CD4-positive, alpha-beta T cell (primary cell): ENCODE measurements around the gene SMAD3. TPM values are rescaled to one million over a fixed set of nuclear protein-coding genes. Genes with fewer than 3 reads are reported as not detected.
"Not testable (repeated sequence)": the region's sequence is repeated elsewhere in the genome, so short reads cannot be mapped to it uniquely, and the experiment has no call there.

ENCODE experiments used
- ATAC-seq: fragments of 200-7000 bp; cut with Tn5 transposase; one replicate; pipeline ENCODE4 v1.10.0; 2022; ENCODE audit warnings: mild to moderate bottlenecking; ENCODE audit not compliant: poor library complexity
- CTCF ChIA-PET: fragments of 350-600 bp; sonication (Branson Sonifier 250); formaldehyde crosslinking; loops from one replicate; lab custom pipeline; 2021; ENCODE audit warnings: antibody characterized with exemption, inconsistent platforms; lab: Charles Lee
- POLR2A ChIA-PET: fragments of 350-600 bp; sonication (Branson Sonifier 250); formaldehyde crosslinking; loops from one replicate; lab custom pipeline; 2021; ENCODE audit warnings: antibody characterized with exemption, inconsistent platforms; lab: Charles Lee
- DNase-seq, 14 experiments: peaks; one replicate each; pipeline ENCODE4 v3.0.0-alpha.2; 2013 to 2020; ENCODE audit warnings: mixed read lengths in 2 of 14
- H3K27ac ChIP-seq, 2 donors: one replicate each; pipeline versions ENCODE4 v1.5.1 to v1.7.0; 2013; ENCODE audit warnings: low read length in 2 of 2, low read depth in 1 of 2, mild to moderate bottlenecking in 1 of 2
- H3K27me3 ChIP-seq, 2 experiments: 1 replicate in 1 of 2; 2 replicates in 1 of 2; pipeline versions ENCODE4 v1.6.1 to v1.7.0; 2013; ENCODE audit warnings: low read length in 2 of 2, control low read depth in 1 of 2, mild to moderate bottlenecking in 1 of 2, moderate library complexity in 1 of 2; ENCODE audit not compliant: insufficient read depth in 2 of 2, control insufficient read depth in 1 of 2
- H3K36me3 ChIP-seq: one replicate; pipeline ENCODE4 v1.6.1; 2013; ENCODE audit warnings: low read length, control low read depth; ENCODE audit not compliant: insufficient read depth
- H3K4me1 ChIP-seq: one replicate; pipeline ENCODE4 v1.6.1; 2013; ENCODE audit warnings: low read length, control low read depth; ENCODE audit not compliant: insufficient read depth
- H3K4me3 ChIP-seq: one replicate; pipeline ENCODE4 v1.5.1; 2013; ENCODE audit warnings: mild to moderate bottlenecking, low read length, moderate library complexity
- H3K9me3 ChIP-seq, 2 experiments: 1 replicate in 1 of 2; 2 replicates in 1 of 2; pipeline versions ENCODE4 v1.6.1 to v1.7.0; 2013; ENCODE audit warnings: low read length in 2 of 2, mild to moderate bottlenecking in 2 of 2, control low read depth in 1 of 2, moderate library complexity in 1 of 2; ENCODE audit not compliant: control insufficient read depth in 1 of 2, insufficient read depth in 1 of 2
- H3K27ac Mint-ChIP-seq: one replicate; pipeline ENCODE4 v1.8.0; 2020; ENCODE audit warnings: mixed read lengths
- H3K27me3 Mint-ChIP-seq: one replicate; pipeline ENCODE4 v1.8.0; 2021; ENCODE audit warnings: mixed read lengths
- H3K36me3 Mint-ChIP-seq: one replicate; pipeline ENCODE4 v1.8.0; 2021; ENCODE audit warnings: low read depth, mixed read lengths
- H3K4me1 Mint-ChIP-seq: one replicate; pipeline ENCODE4 v1.8.0; 2021; ENCODE audit warnings: low read depth, mixed read lengths
- H3K4me3 Mint-ChIP-seq: one replicate; pipeline ENCODE4 v1.8.0; 2020; ENCODE audit warnings: mild to moderate bottlenecking, mixed read lengths
- H3K9me3 Mint-ChIP-seq: one replicate; pipeline ENCODE4 v1.8.0; 2020; ENCODE audit warnings: mixed read lengths
- intact Hi-C, 2 experiments: fragments of 100-400 bp; cut with DNase I in 1 of 2; cut with micrococcal nuclease in 1 of 2; formaldehyde crosslinking; loops; one replicate each; pipeline versions ENCODE4 v1.15.1 to v1.9.0; 2023 to 2025; cut with DNase I, micrococcal nuclease
- total RNA-seq, 174 experiments: library from RNA in 2 of 174; stranded (reverse) in 2 of 174; gene quantifications; one replicate each; pipeline ENCODE4 v1.2.3 and lab custom pipeline; 2021 to 2026
- TF ChIP-seq, protein P1 (sequence below): fragments of 200-600 bp; IDR thresholded peaks from one replicate; pipeline ENCODE4 v1.8.0; 2022; ENCODE audit warnings: antibody characterized with exemption, mild to moderate bottlenecking

The SMAD3 gene
- total RNA-seq, 2 experiments from 2014 or later: 30.0 to 31.0 TPM

DNA sequence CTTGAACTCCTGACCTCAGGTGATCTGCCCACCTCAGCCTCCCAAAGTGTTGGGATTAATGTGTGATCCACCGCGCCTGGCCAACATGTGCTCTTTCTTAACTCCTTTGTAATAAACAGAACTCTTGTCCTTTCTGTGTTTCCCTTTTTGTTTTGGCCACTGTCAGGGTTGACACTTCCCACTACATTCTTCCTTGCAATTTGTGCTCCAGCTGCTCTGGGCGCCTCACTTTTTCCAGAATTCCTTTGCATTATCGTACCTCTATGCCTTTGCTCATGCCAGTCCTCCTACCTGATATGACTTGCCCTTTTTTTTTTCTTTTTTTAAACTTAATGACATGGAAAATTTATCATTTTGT, 38.8 kb upstream of the SMAD3 start:
- H3K27me3 ChIP-seq: no peaks in the 10 kb centered on the region
- H3K9me3 Mint-ChIP-seq: no peaks in the 10 kb centered on the region
- no peaks in the 10 kb centered on the region for H3K4me1 ChIP-seq
- TF ChIP-seq, protein P1, sequence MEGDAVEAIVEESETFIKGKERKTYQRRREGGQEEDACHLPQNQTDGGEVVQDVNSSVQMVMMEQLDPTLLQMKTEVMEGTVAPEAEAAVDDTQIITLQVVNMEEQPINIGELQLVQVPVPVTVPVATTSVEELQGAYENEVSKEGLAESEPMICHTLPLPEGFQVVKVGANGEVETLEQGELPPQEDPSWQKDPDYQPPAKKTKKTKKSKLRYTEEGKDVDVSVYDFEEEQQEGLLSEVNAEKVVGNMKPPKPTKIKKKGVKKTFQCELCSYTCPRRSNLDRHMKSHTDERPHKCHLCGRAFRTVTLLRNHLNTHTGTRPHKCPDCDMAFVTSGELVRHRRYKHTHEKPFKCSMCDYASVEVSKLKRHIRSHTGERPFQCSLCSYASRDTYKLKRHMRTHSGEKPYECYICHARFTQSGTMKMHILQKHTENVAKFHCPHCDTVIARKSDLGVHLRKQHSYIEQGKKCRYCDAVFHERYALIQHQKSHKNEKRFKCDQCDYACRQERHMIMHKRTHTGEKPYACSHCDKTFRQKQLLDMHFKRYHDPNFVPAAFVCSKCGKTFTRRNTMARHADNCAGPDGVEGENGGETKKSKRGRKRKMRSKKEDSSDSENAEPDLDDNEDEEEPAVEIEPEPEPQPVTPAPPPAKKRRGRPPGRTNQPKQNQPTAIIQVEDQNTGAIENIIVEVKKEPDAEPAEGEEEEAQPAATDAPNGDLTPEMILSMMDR: no peak
- intact Hi-C loops: no loop called here
- DNase-seq (no peak), ATAC-seq (no peak)
- H3K27ac Mint-ChIP-seq: no peak overlapping the region
- ChIA-PET POLR2A (interaction anchor here (1.1 kb wide), 1 partner anchor 46 kb away, joined by 5 read pairs; no protein-coding TSS in a partner anchor), CTCF (no interaction called here)
- no peak overlapping the region for H3K4me3 ChIP-seq
- no peak overlapping the region for H3K4me3 Mint-ChIP-seq
- H3K36me3 ChIP-seq: no peaks in the 10 kb centered on the region
- no peaks in the 10 kb centered on the region for H3K4me1 Mint-ChIP-seq
- no peaks in the 10 kb centered on the region for H3K9me3 ChIP-seq
- H3K36me3 Mint-ChIP-seq: no peaks in the 10 kb centered on the region
- no peak overlapping the region for H3K27ac ChIP-seq
- H3K27me3 Mint-ChIP-seq: no peaks in the 10 kb centered on the region

DNA sequence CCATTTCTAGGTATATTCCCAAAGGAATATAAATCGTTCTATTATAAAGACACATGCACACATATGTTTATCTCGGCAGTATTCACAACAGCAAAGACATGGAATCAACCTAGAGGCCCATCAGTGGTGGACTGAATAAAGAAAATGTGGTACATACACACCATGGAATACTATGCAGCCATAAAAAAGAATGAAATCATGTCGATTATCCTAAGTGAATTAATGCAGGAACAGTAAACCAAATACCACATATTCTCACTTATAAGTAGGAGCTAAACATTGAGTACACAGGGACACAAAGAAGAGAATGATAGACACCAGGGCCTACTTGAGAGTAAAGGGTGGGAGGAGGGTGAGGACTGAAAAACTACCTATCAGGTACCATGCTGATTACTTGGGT, 37.0 kb upstream of the SMAD3 start:
- H3K9me3 Mint-ChIP-seq, H3K4me3 ChIP-seq, CTCF ChIA-PET, ATAC-seq, DNase-seq, H3K27ac Mint-ChIP-seq, H3K9me3 ChIP-seq, intact Hi-C loops, H3K4me1 ChIP-seq, H3K36me3 Mint-ChIP-seq, H3K4me1 Mint-ChIP-seq, H3K36me3 ChIP-seq, H3K27me3 Mint-ChIP-seq, H3K27me3 ChIP-seq, H3K27ac ChIP-seq, POLR2A ChIA-PET, H3K4me3 Mint-ChIP-seq: not testable (repeated sequence)

DNA sequence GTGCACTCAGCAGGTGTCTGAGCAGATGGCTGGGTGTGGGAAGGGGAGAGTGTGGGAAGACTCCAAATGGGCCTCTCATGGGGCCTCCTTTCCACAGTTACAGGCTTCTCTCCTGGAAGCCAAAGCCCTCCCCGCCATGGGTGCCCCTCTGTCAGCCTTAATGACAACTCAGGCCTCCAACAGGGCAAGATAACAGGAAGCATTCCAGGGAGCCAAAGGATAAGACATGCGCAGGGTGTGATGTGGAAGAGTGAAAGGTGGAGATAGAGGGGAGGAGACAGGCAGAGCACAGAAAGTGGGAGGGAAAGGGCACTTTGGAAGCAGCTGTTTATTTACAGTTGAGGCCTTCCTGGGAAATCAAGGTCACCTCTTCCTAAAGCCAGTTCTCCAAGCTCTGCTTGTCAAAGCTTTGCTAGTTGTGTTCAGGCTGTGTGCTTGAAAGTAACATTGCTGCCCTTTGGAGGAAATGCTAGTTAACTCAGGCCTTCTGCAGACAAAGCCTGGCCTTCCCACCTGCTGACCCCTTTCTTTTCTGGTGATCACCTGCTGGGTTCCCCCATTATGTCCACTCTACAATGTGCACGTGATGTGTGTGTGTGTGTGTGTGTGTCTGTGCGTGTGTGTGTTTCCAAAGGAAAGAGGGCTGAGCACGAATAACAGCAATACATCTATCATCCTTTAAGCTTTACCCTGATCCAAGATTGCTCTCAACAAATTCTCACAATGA, 35.2 kb upstream of the SMAD3 start:
- ChIA-PET POLR2A (no interaction called here), CTCF (no interaction called here)
- H3K36me3 Mint-ChIP-seq: no peaks in the 10 kb centered on the region
- intact Hi-C loops: no loop called here
- DNase-seq: no peak
- Histone ChIP-seq H3K4me1 (peaks cover 20% of the 10 kb centered on the region), H3K36me3 (no peaks in the 10 kb centered on the region), H3K9me3 (no peaks in the 10 kb centered on the region), H3K27ac (no peak overlapping the region), H3K4me3 (no peak overlapping the region), H3K27me3 (peaks cover 0 to 2% of the 10 kb centered on the region in 2 experiments)
- H3K27ac Mint-ChIP-seq: no peak overlapping the region
- ATAC-seq: no peak
- TF ChIP-seq, protein P1: no peak
- H3K4me1 Mint-ChIP-seq: peaks cover 8% of the 10 kb centered on the region
- no peak overlapping the region for H3K4me3 Mint-ChIP-seq
- H3K27me3 Mint-ChIP-seq: no peaks in the 10 kb centered on the region
- no peaks in the 10 kb centered on the region for H3K9me3 Mint-ChIP-seq

DNA sequence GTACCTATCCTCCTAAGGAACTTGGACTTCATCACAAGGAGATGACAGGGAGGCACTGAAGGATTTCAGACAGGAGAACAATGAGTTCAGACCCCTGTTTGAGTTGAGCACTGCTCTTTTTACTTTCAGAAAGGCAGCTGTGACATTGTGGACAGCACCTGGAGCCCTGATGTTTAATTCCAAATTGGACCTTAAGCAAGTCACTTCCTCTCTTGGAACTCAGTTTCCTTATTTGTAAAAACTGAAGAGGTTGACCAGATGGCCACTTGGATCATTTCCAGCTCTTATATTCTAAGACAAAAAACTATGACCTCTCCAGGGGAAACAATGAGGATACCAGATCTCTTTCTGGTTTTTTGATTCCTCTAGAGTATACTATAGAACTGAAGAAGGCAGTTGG, 34.1 kb upstream of the SMAD3 start:
- no peaks in the 10 kb centered on the region for H3K9me3 Mint-ChIP-seq
- ChIA-PET POLR2A (no interaction called here), CTCF (interaction anchor here (0.6 kb wide), 1 partner anchor 146 kb away, joined by 4 read pairs; no protein-coding TSS in a partner anchor)
- Histone ChIP-seq H3K4me3 (no peak overlapping the region), H3K4me1 (peaks cover 25% of the 10 kb centered on the region), H3K9me3 (no peaks in the 10 kb centered on the region), H3K36me3 (no peaks in the 10 kb centered on the region), H3K27ac (no peak overlapping the region), H3K27me3 (peaks cover 0 to 2% of the 10 kb centered on the region in 2 experiments)
- ATAC-seq (no peak), DNase-seq (no peak)
- intact Hi-C loops: no loop called here
- no peak overlapping the region for H3K4me3 Mint-ChIP-seq
- H3K27me3 Mint-ChIP-seq: no peaks in the 10 kb centered on the region
- TF ChIP-seq, protein P1: no peak
- H3K4me1 Mint-ChIP-seq: peaks cover 12% of the 10 kb centered on the region
- H3K27ac Mint-ChIP-seq: no peak overlapping the region
- H3K36me3 Mint-ChIP-seq: no peaks in the 10 kb centered on the region
